Thyroid gland (tissue), 4 donors: ENCODE results near the gene NBAS.

Experiments
- POLR2A ChIP-seq, 2 donors: fragments of 450-650 bp; IDR thresholded peaks; one replicate each; pipeline ENCODE4 v1.6.1; 2017; ENCODE audit warnings: antibody characterized with exemption in 2 of 2, mild to moderate bottlenecking in 2 of 2, moderate library complexity in 1 of 2
- TF ChIP-seq, protein P1 (sequence below), 6 experiments: fragments of 200-600 bp in 3 of 6; fragments of 450-650 bp in 3 of 6; sonication (generic) in 3 of 6; IDR thresholded peaks; one replicate each; pipeline ENCODE4 v1.5.1; 2016 to 2019; ENCODE audit warnings: antibody characterized with exemption in 6 of 6, mild to moderate bottlenecking in 2 of 6, inconsistent platforms in 1 of 6, moderate library complexity in 1 of 6

DNA sequence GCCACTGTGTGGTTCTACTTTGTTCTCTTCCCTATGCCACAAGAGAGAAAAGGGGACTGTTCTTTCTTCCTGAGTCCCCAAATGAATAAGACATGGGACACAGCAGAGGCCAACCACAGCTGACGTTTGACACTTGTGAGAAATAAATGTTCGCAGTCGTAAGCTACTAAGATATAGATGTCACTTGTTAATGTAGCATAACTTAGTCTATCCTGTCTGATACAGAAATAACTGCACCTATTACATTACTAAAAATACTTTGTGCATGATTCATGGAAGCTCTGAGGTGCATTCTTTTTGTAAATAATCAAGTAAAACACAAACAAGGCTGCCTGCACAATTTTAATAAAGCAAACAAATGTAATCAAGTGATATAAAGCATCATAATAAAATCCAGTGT lies 148.8 kb downstream of the NBAS start:
- TF ChIP-seq, protein P1, sequence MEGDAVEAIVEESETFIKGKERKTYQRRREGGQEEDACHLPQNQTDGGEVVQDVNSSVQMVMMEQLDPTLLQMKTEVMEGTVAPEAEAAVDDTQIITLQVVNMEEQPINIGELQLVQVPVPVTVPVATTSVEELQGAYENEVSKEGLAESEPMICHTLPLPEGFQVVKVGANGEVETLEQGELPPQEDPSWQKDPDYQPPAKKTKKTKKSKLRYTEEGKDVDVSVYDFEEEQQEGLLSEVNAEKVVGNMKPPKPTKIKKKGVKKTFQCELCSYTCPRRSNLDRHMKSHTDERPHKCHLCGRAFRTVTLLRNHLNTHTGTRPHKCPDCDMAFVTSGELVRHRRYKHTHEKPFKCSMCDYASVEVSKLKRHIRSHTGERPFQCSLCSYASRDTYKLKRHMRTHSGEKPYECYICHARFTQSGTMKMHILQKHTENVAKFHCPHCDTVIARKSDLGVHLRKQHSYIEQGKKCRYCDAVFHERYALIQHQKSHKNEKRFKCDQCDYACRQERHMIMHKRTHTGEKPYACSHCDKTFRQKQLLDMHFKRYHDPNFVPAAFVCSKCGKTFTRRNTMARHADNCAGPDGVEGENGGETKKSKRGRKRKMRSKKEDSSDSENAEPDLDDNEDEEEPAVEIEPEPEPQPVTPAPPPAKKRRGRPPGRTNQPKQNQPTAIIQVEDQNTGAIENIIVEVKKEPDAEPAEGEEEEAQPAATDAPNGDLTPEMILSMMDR (IDR thresholded peaks at IDR 0.05), result no peak
- no peak for TF ChIP-seq POLR2A (IDR thresholded peaks at IDR 0.05)
